Stimulated activated CD8-positive, alpha-beta memory T cell treated with anti-CD3 and anti-CD28 coated beads, Interleukin-12 subunit alpha, Interleukin-12 subunit beta, amount 100 ng/mL, for 1 hour (primary cell): ENCODE results near the gene CLIP2.
A peak's percentile ranks its signal among the peaks of the same experiment; 100 is the strongest.

Experiments used
- DNase-seq: peaks from one replicate; pipeline ENCODE4 v3.0.0-alpha.2; 2020; ENCODE audit warnings: low read depth

CLIP2 gene

DNA sequence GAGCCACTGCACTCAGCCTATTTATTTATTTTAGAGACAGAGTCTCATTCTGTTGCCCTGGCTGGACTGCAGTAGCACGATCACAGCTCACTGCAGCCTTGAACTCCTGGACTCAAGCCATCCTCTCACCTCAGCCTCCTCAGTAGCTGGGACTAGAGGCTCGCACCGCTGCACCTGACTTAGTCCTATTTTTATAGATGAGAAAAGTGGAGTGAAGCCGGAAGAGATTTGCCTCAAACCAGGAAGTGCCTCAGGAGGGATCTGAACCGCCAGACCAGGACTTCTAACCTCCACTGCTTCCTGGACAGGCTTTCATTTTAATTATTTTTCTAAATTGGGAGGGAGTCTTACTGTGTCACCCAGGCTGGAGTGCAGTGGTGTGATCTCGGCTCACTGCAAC lies 17.5 kb upstream of the CLIP2 start:
- DNase-seq = no peak

GRCh38 chr7:74272305-74273038 lies 16.7 kb upstream of the CLIP2 start:
- no peak for DNase-seq

DNA sequence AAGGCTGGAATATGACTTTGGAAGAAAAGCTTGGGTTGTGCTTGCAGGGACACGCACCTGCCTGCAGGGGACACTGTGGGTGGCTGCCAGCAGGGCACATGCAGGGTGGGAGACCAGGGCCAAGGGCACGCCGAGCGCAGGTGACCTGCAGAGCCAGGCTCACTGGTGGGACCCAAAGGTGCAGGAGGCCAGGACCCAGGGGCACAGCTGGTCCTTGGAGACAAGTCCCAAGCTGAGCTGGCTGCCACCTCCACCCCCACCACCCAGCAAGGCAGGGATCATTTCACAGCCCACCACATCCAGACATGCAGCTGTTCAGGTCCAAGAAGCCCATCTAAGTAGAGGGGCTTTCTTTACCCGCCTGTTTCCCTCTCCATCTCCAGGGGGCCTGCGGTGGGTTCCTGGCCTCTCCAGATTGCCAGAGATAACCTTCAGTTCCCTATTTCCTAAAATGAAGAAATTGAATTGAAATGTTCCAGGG lies 13.8 kb upstream of the CLIP2 start:
- no peak for DNase-seq

DNA sequence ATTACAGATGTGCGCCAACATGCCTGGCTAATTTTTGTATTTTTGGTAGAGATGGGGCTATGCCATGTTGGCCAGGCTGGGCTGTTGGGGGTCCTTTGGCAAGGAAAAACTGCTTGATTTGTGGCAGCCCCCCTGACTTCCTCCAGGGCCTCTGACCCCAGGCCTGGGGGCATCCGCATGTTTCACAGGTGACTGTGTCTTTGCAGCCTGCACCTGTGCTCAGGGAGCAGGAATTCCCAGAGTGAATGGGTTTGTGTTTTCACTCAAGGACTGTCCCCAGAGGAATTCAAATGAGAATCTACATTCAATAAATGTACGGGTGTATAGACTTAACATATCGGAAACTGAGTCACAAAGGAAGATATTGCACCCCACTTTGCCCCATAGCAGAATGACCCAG lies 11.6 kb upstream of the CLIP2 start:
- DNase-seq = no peak

- no peak for DNase-seq
Measured at GRCh38 chr7:74280985-74281384, 8.2 kb upstream of the CLIP2 start.

- DNase-seq = no peak
Measured at GRCh38 chr7:74282748-74283459, 6.3 kb upstream of the CLIP2 start.

DNA sequence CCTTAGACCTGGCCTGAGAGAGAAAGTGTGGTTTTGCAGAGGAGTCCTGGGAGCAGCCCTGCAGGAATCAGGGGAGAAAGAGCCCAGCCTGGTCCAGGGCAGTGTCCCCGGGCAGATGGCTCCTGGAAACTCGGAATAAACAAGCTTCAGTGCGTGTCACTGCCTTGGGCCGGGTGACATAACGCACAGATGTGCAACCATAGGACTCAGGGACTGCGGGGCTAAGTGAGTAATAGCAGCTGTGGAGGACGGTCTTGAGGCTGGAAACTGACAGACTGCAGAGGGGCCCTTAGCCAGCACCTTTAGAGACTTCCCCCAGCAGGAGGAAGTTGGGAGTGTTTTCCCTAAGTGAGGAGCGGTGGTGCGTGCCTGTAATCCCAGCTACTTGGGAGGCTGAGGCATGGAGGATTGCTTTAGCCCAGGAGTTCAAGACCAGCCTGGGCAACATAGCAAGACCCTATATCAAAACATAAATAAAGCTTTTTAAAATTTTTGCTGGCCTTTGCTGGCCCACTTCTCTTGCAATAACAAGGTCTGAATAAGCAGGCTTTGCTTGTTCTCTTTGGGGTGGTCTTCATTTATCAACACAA lies 5.3 kb upstream of the CLIP2 start:
- DNase-seq = no peak

- no peak for DNase-seq
Measured at GRCh38 chr7:74284781-74285259, 4.4 kb upstream of the CLIP2 start.

GRCh38 chr7:74286131-74286530 lies 3.1 kb upstream of the CLIP2 start:
- DNase-seq = no peak

- DNase-seq = no peak
Measured at GRCh38 chr7:74287303-74288033, 1.7 kb upstream of the CLIP2 start.

DNA sequence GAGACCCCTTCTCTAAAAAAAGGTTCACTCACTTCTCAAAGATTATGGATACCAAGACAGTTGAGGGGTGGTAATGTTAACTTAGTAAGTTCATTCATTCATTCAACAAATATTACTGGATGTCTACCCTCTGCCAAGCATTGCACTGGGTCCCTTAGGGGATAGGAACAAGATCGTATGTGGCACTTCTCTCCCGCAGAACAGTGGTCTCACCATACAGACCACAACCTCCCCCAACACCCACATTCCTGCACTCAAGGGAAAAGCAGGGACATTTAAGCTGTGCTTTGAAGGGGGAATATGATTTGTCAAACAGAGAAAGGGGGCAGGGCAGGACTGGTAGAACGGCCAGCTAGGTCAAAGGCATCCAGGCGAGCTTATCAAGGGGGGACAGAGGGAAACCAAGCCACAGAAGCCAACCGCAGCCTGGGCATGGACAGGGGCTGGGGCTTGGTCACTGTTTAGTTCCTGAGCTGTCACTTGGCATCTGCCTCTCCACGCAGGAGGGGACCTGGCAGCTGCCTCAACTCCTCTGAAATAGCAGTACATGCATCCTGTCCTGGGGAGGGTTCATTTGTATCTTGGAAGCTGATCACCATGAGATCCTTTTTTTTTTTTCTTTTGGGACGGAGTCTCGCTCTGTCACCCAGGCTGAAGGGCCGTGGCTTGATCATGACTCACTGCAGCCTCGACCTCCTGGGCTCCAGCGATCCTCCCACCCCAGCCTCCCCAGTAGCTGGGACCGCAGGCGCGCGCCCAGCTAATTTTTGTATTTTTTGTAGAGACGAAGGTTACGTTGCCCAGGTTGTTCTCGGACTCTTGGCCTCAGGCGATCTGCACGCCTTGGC lies 949 bp upstream of the CLIP2 start:
- DNase-seq = no peak

GRCh38 chr7:74289659-74290552 lies 699 bp downstream of the CLIP2 start:
- DNase-seq = peak; percentile 16

DNA sequence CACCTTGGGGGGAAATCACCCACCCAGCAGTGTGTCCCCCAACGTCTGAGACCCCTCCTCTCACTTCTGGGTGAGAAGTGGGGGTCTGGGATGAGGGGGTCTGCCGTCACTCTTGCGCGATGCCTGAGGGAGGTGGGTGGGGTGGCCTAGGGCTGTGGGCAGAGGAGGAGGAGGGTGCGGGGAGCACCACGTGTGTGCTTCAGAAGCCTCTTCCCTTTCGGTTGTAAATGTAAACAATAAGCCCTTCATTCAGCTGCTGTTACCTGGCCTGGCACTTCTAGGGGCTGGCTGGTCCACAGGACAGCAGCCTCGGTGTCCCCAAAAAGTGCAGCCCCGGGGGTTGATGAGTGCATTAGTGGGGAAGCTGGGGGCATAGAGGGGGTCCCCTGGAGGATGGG lies 1.3 kb downstream of the CLIP2 start:
- DNase-seq = no peak

DNA sequence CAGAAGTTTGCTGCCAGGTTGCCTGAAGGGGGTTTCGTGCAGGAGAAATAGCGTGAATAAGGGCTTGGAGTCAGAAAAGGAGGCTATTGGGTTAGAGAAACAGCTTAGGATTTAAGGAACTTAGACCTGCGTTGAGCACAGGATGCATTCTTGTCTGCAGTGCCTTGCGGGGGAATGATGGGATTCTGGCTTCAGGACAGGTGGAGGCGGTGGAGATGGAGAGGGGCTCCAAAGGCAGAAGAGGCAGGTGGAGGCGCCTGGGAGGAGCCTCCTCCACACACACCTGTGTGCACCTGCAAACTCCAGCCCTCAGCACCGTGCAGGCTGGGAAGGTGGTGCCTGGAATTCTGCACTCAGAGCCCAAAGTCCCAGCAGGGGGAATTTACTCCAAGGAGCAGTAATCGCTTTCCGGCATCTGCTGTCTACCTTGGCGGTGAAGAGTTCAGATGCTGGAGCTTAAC lies 1.8 kb downstream of the CLIP2 start:
- DNase-seq = no peak

DNA sequence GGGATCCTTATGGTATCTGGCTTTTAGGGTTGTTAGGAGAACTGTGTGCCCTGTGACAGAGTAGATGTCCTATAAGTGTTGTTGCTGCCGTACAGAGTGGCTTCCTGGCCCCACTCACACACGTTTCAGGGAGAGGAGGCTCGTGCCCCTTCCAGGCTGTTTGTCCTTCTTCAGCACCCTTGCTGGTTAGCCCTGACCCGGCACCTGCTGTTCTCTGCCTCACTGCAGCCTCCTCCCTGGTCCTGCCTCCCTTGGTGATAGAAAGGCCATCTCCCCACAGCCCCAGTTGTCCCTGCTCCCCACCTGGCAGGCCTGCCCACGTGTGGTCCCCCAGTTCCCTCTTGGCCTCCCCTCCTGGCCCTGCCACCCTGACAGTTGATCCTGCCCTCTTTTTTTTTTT lies 2.3 kb downstream of the CLIP2 start:
- no peak for DNase-seq

GRCh38 chr7:74292757-74293576 lies 3.8 kb downstream of the CLIP2 start:
- no peak for DNase-seq

DNA sequence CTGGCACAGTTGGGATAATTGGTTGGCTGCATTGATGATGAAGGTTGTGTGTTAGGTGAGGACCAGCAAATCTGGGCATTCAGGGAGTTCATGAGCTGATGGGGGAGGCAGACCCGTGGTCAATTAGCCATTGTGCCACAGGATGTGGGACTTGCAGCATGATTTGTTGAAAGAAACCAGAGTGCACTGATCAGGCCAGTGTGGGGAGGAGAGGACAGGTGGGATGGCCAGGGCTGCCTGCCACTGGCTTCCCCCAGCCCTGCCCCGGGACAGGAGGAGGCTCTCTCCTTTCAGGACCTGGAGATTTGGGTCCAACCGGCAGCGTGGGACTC lies 4.3 kb downstream of the CLIP2 start:
- DNase-seq = no peak

- DNase-seq = no peak
Measured at GRCh38 chr7:74294191-74294998, 5.2 kb downstream of the CLIP2 start.
